ENCODE data around the gene PSG3. TPM values are rescaled to one million over a fixed set of nuclear protein-coding genes. Genes with fewer than 3 reads are reported as not detected.
"Not testable (repeated sequence)": the region's sequence is repeated elsewhere in the genome, so short reads cannot be mapped to it uniquely, and the experiment has no call there.

Gene PSG3
- total RNA-seq = not detected in 2 replicates

DNA sequence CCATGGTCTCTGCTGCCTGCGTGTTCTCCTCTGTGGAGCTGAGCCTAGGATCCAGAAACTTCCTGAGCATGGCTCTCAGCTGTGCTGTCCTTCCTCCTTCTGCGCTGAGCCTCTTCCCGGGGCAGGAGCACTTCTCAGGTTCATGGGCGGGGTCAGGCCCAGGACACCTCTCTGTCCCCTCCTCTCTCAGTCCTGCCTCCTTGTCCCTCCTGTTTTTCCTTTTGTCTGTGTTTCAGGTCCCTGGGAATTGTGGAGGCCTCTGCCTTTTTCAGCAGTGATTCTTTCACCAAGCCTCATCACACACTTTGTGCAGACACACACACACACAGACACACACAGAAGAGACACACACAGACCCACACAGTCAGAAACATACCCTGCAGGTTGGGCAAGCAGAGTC is at the start of gene PSG3:
TSS of gene PSG3 (minus strand) at position 101 of the 400 bp plus-strand sequence. CDS start at position 4, 97 bp downstream.
- H3K4me3 Mint-ChIP-seq; CTCF ChIA-PET; H3K9me3 Mint-ChIP-seq; intact Hi-C loops (cut with micrococcal nuclease); ATAC-seq (ENCODE audit: low read depth); POLR2A ChIA-PET; H3K4me1 Mint-ChIP-seq; H3K27ac Mint-ChIP-seq; H3K36me3 Mint-ChIP-seq (ENCODE audit: low read depth); DNase-seq: not testable (repeated sequence)
- H3K27me3 Mint-ChIP-seq = peaks cover 13% of the 10 kb centered on the region

DNA sequence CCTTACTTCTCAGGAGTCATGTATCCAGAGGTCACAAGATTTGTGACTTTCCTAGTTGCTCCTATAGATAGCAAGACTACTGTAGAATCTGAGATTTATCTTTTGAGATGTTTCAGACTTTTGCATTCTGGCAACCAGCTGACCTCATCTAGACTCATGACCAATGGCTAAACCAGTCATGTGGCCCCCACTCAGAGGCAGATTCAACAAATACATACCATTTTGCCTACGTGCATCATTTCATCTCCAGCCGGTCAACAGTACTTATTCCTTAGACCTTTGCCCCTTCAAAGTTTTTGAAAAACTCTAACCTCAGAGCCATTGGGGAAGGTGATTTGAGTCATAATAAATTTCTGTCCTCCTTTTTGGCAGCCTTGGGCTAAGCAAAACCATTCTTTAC is 48.5 kb upstream of the PSG3 start:
- H3K36me3 Mint-ChIP-seq (ENCODE audit: low read depth); H3K4me3 Mint-ChIP-seq; H3K27me3 Mint-ChIP-seq; intact Hi-C loops (cut with micrococcal nuclease); DNase-seq; POLR2A ChIA-PET; ATAC-seq (ENCODE audit: low read depth); H3K4me1 Mint-ChIP-seq; H3K27ac Mint-ChIP-seq; CTCF ChIA-PET: not testable (repeated sequence)
- peaks cover 15% of the 10 kb centered on the region for H3K9me3 Mint-ChIP-seq

GRCh38 chr19:42787766-42788165 is 47.5 kb upstream of the PSG3 start:
- H3K9me3 Mint-ChIP-seq; H3K27ac Mint-ChIP-seq; ATAC-seq (ENCODE audit: low read depth); POLR2A ChIA-PET; DNase-seq; CTCF ChIA-PET; intact Hi-C loops (cut with micrococcal nuclease); H3K4me3 Mint-ChIP-seq; H3K4me1 Mint-ChIP-seq; H3K36me3 Mint-ChIP-seq (ENCODE audit: low read depth); H3K27me3 Mint-ChIP-seq: not testable (repeated sequence)

DNA sequence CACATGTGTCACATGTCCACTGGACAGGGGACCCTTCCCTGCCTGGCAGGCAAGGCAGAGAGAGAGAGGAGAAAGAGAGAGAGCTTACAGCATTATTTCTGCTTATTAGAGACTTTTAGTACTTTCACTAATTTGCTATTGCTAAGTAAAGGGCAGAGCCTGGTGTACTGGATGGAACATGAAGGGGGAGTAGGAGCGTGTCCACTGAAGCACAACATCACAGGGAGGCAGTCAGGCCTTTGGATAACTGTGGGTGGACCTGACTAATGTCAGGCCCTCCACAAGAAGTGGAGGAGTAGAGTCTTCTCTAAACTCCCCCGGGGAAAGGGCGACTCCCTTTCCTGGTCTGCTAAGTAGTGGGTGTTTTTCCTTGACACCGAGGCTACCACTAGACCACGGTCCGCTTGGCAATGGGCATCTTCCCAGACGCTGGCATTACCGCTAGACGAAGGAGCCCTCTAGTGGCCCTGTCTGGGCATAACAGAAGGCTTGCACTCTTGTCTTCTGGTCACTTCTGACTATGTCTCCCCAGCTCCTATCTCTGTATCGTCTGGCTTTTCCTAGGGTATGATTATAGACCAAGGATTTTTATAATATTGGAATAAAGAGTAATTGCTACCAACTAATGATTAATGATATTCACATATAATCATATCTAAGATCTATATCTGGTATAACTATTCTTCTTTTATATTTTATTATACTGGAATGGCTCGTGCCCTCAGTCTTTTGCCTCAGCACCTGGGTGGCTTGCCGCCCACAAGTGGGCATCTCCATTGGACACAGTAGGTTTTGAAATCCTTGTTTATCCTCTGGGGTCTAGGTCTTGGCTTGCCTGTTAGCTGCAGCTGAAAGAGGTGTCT is 36.7 kb upstream of the PSG3 start:
- intact Hi-C loops (cut with micrococcal nuclease) = not testable (repeated sequence)

DNA sequence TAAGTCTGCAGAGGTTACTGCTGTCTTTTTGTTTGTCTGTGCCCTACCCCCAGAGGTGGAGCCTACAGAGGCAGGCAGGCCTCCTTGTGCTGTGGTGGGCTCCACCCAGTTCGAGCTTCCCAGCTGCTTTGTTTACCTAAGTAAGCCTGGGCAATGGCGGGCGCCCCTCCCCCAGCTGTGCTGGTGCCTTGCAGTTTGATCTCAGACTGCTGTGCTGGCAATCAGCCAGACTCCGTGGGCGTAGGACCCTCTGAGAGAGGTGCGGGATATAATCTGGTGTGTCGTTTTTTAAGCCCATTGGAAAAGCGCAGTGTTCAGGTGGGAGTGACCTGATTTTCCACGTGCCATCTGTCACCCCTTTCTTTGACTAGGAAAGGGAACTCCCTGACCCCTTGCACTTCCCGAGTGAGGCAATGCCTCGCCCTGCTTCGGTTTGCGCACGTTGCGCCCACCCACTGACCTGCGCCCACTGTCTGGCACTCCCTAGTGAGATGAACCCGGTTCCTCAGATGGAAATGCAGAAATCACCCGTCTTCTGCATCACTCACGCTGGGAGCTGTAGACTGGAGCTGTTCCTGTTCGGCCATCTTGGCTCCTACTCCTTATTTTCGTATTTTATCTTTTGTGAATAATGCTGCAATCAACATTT is 34.4 kb upstream of the PSG3 start:
- intact Hi-C loops (cut with micrococcal nuclease); H3K4me1 Mint-ChIP-seq; DNase-seq; H3K36me3 Mint-ChIP-seq (ENCODE audit: low read depth); ATAC-seq (ENCODE audit: low read depth); CTCF ChIA-PET; POLR2A ChIA-PET; H3K4me3 Mint-ChIP-seq; H3K9me3 Mint-ChIP-seq; H3K27ac Mint-ChIP-seq: not testable (repeated sequence)
- H3K27me3 Mint-ChIP-seq = peaks cover 17% of the 10 kb centered on the region

More for the DNA sequence above, 36.7 kb upstream of the PSG3 start:
- POLR2A ChIA-PET; H3K4me3 Mint-ChIP-seq; CTCF ChIA-PET; H3K27ac Mint-ChIP-seq; H3K4me1 Mint-ChIP-seq; DNase-seq; ATAC-seq (ENCODE audit: low read depth); H3K9me3 Mint-ChIP-seq; H3K36me3 Mint-ChIP-seq (ENCODE audit: low read depth): not testable (repeated sequence)
- peaks cover 24% of the 10 kb centered on the region for H3K27me3 Mint-ChIP-seq

- H3K4me1 Mint-ChIP-seq; H3K4me3 Mint-ChIP-seq; H3K27me3 Mint-ChIP-seq; intact Hi-C loops (cut with micrococcal nuclease); H3K36me3 Mint-ChIP-seq (ENCODE audit: low read depth); DNase-seq; H3K27ac Mint-ChIP-seq; H3K9me3 Mint-ChIP-seq; ATAC-seq (ENCODE audit: low read depth); POLR2A ChIA-PET: not testable (repeated sequence)
- CTCF ChIA-PET = interaction anchor here (0.7 kb wide), 1 partner anchor 83 kb away, joined by 3 read pairs; no protein-coding TSS in a partner anchor
These were observed 27.0 kb upstream of the PSG3 start for GRCh38 chr19:42767319-42767718.

DNA sequence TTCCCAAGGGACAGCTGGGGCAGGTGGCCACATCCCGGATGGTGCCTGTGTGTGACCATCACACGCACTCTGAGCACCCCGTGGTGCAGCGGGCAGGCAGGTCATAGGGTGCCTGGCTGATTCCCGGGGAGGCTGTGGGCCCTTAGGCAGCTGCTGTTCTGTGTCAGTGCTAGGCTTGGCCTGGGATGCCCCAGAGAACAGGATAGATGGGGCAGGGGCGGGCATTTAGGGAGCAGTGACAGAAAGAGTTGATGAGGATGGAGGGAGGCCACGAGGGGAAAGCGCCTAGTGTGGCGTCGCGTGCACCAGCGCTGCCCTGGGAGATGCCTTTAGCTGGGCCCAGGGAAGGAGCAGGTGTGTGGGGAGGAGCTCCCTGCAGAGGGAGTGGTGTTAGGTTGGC is 26.6 kb upstream of the PSG3 start:
- H3K27me3 Mint-ChIP-seq; ATAC-seq (ENCODE audit: low read depth); H3K36me3 Mint-ChIP-seq (ENCODE audit: low read depth); DNase-seq; intact Hi-C loops (cut with micrococcal nuclease); POLR2A ChIA-PET; H3K27ac Mint-ChIP-seq; H3K4me1 Mint-ChIP-seq; H3K4me3 Mint-ChIP-seq; H3K9me3 Mint-ChIP-seq: not testable (repeated sequence)
- CTCF ChIA-PET = interaction anchor here (0.7 kb wide), 1 partner anchor 83 kb away, joined by 3 read pairs; no protein-coding TSS in a partner anchor

DNA sequence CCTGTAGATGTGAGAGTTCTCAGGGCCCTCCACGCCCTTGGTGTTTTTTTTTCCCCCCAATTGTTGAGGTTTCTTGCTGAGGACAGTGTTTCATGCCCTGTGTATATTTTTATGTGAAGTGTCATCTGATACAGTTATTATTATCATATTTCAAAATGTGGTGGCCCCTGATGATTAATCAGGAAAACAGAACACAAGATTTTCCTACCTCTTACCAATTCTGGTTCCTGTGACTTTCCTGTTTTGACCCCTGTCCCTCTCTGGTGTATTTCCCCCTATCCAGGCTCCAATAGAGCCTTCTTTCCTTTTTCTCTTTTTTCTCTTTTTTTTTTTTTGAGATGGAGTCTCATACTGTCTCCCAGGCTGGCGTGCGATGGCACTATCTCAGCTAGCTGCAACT is 24.6 kb upstream of the PSG3 start:
- H3K27me3 Mint-ChIP-seq = peaks cover 11% of the 10 kb centered on the region
- ATAC-seq (ENCODE audit: low read depth) = no peak
- no peak for TF ChIP-seq CTCF (IDR thresholded peaks at IDR 0.05)
- intact Hi-C loops (cut with micrococcal nuclease) = no loop called here
- POLR2A ChIA-PET = no interaction called here
- H3K4me3 Mint-ChIP-seq = no peak overlapping the region
- no peaks in the 10 kb centered on the region for H3K9me3 Mint-ChIP-seq
- no peaks in the 10 kb centered on the region for H3K36me3 Mint-ChIP-seq (ENCODE audit: low read depth)
- DNase-seq = no peak
- no peaks in the 10 kb centered on the region for H3K4me1 Mint-ChIP-seq
- CTCF ChIA-PET = no interaction called here
- H3K27ac Mint-ChIP-seq = no peak overlapping the region

Measured in activated B cell treated with CpG ODN at 0.5 μM for 24 hours (primary cell).